ENCODE data around the gene CYP27A1.

Gene CYP27A1

DNA sequence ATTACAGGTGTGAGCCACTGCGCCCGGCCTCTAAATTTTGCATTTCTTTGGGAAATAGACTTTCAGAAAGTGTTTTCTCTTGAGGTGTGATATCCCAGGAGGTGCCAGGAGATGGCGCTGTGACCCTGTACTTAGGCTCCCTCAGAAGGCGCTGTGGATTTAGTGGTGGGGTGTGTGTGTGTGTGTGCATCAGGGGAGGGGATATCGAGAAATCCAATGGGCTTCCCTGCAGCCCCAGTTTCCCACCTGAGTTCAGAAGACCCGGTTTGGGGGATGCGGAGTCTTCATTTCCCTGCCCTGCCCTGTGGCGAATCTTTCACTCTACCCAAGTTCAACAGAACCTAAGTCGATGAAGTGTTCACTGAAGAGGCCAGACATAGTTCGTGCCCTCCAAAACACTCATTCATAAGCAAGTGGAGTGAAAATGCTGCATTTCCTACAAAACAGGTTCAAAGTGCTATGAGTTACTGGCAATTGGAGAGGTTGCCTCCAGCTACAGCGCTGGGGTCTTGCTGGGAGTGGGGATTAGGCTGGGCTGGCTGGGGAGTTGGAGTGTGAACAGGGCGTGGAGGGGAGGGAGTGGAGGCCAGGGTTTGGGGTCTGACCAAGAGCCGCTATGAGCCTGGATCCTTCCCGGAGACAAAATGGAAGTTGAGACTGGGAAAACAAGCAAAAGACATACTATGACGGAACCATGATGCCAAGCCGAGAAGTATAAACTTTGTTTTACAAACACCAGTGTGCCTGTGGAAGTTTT is 71.1 kb downstream of the CYP27A1 start:
- TF ChIP-seq, protein P1, sequence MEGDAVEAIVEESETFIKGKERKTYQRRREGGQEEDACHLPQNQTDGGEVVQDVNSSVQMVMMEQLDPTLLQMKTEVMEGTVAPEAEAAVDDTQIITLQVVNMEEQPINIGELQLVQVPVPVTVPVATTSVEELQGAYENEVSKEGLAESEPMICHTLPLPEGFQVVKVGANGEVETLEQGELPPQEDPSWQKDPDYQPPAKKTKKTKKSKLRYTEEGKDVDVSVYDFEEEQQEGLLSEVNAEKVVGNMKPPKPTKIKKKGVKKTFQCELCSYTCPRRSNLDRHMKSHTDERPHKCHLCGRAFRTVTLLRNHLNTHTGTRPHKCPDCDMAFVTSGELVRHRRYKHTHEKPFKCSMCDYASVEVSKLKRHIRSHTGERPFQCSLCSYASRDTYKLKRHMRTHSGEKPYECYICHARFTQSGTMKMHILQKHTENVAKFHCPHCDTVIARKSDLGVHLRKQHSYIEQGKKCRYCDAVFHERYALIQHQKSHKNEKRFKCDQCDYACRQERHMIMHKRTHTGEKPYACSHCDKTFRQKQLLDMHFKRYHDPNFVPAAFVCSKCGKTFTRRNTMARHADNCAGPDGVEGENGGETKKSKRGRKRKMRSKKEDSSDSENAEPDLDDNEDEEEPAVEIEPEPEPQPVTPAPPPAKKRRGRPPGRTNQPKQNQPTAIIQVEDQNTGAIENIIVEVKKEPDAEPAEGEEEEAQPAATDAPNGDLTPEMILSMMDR (IDR thresholded peaks at IDR 0.05; ENCODE audit: control extremely low read depth, extremely low read depth, low read depth, missing control alignments), result peak; percentile 88
- CTCF ChIA-PET, result interaction anchor here (0.7 to 6.4 kb wide), 35 partner anchors 10 to 677 kb away, joined by 3 to 89 read pairs (median 4); partner anchors contain the start of genes CDK5R2 and TTLL4
- POLR2A ChIA-PET, result no interaction called here
- peak; percentile 65 for DNase-seq (ENCODE audit: extremely low spot score)

DNA sequence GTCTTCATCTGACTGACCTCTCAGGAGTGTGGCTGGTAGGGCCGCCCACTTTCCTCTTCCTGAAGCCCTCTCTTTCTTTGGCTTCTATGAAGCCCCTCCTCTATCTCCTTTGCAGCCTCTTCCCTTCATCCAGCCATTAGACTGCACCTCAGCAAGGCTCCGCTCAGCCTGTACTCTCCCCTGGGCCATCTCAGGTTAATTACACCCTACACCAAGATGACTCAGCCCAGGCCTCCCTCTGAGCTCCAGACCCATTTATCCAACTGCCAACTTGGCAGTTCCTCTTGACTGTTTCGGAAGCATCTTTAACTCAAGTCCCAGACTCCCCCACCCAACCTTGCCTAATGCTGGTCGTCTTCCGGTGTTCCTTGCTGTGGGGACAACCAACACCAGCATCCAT is 71.8 kb downstream of the CYP27A1 start:
- no peak for DNase-seq (ENCODE audit: extremely low spot score)
- TF ChIP-seq, protein P1 (IDR thresholded peaks at IDR 0.05; ENCODE audit: control extremely low read depth, extremely low read depth, low read depth, missing control alignments), result no peak
- POLR2A ChIA-PET, result no interaction called here
- CTCF ChIA-PET, result interaction anchor here (0.7 to 6.4 kb wide), 17 partner anchors 10 to 267 kb away, joined by 3 to 89 read pairs (median 4); partner anchors contain the start of gene CDK5R2

DNA sequence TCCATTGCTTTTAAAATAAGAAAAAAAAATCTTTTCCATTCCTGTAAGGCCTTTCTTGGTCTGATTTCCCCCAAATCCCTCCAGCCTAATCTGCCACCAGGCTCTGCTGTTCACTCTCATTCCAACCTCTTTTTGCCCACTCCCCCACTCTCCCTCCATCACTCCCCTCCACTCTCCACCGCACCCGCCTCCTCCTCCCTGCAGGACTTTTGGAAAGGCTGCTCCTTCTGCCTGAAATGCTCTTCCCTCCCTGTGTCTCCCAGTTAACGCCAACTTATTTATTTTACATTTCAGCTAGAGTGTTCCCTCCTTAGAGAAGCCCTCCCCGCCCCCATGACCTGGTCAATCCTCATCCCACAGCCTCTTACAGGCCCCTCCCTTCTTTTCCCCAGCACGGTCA is 72.9 kb downstream of the CYP27A1 start:
- ChIA-PET POLR2A (no interaction called here), CTCF (interaction anchor here (0.9 to 6.4 kb wide), 5 partner anchors 26 to 140 kb away, joined by 3 to 89 read pairs (median 3); partner anchors contain the start of gene WNT10A)
- TF ChIP-seq, protein P1 (IDR thresholded peaks at IDR 0.05; ENCODE audit: control extremely low read depth, extremely low read depth, low read depth, missing control alignments), result no peak
- DNase-seq (ENCODE audit: extremely low spot score), result no peak

DNA sequence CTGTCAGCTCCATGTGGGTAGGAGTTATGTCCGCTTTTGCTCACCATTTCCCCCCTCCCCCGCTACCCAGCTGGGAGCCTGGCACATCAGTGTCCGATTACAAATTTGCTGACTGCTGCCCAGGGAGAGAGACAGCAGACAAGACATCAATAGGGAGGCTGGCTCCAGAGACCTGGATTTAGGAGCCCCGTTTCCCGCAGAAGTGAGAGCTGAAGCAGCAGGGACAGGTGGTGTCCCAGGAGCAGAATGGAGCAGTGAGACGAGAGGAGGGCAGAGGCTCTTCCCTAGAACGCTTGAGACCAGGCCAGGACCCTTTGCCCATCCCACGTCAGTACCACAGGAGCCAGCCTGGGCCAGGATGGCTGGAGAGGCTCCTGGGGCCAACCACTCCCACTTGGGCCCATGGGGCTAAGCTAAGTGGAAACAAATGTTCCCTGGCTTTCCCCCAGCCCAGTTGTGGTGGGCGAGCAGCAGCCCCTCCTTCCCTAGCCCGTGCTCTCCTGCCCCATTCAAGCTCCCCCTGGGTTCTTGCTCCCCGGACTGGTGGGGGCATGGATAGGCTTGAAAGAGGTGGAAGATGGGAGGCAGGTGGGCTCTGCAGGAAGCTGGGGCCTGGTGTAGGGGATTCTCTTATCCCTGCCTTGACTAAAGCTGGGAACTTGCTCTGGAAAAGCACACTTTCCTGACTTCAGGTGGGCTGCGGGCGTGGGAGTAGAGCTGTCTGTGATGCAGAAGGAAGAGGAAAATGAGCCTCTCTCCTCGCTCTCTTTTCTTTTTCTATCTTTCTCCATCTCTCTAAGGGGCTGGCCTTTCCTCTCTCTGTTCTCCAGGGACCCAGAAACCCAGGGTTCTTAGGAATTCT is 73.6 kb downstream of the CYP27A1 start:
- TF ChIP-seq, protein P1 (IDR thresholded peaks at IDR 0.05; ENCODE audit: control extremely low read depth, extremely low read depth, low read depth, missing control alignments), result no peak
- POLR2A ChIA-PET, result no interaction called here
- CTCF ChIA-PET, result interaction anchor here (0.8 to 6.4 kb wide), 6 partner anchors 13 to 139 kb away, joined by 3 to 89 read pairs (median 3); partner anchors contain the start of gene WNT10A
- no peak for DNase-seq (ENCODE audit: extremely low spot score)

DNA sequence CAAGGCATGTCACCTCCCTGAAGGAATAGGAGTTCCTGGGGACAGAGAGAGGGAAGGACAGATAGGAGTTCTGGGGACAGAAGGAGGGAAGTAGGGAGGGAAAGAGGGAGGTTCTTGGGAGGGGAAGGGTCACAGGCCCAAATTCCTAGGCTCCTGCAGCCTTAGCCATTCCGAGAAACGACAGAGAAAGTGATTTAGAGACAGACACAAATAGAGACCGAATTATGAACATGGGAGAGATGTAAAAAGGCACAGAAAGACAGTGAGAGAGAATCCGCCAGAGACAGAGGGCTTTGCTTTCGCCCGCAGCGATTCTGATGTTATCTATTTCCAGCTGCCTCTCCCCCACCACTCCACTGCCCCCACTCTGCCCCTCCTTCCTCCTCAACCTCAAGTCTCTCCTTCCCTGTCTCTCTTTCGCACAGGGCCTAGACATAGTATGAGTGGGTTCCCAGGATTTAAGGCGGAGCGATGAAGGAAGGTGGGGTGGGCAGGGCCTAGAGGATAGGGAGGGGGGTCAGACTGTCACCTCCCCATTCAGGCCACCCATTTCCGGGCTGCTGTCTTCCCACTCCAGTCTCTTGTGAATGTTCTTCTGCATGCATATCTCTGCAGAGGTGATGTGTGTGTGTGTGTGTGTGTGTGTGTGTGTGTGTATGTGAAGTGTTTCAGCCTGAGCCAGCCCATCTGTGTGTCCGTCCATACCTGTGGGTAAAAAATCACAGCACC is 74.4 kb downstream of the CYP27A1 start:
- ChIA-PET POLR2A (no interaction called here), CTCF (interaction anchor here (0.8 to 6.4 kb wide), 4 partner anchors 13 to 125 kb away, joined by 3 to 89 read pairs (median 3); partner anchors contain the start of gene WNT10A)
- TF ChIP-seq, protein P1 (IDR thresholded peaks at IDR 0.05; ENCODE audit: control extremely low read depth, extremely low read depth, low read depth, missing control alignments), result no peak
- DNase-seq (ENCODE audit: extremely low spot score), result no peak

DNA sequence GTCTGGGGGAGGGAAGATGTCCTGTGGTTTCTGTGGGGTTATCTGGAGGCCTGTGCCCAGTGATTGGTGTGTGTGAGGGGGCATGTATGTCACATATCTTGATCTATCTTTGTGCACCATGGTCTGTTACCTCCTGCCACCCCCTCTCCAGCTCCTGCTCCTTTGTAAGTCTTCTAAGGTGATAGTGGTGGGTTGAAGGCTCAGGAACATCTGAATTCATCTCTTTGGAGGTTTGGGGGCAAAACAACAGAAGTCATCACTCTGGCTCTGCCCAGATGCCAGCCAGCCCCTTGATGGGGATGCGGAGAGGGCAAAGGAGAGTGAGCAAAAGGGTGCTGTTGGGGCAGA is 74.9 kb downstream of the CYP27A1 start:
- ChIA-PET CTCF (interaction anchor here (1.6 to 3.4 kb wide), 2 partner anchors 19 to 125 kb away, joined by 3 to 15 read pairs; no protein-coding TSS in a partner anchor), POLR2A (no interaction called here)
- no peak for DNase-seq (ENCODE audit: extremely low spot score)
- TF ChIP-seq, protein P1 (IDR thresholded peaks at IDR 0.05; ENCODE audit: control extremely low read depth, extremely low read depth, low read depth, missing control alignments), result no peak

Measured in GM10248 (cell line).